ENCODE results near the gene EIF4E2.

EIF4E2 gene

GRCh38 chr2:232600053-232600773 lies 49.7 kb downstream of the EIF4E2 start:
- DNase-seq (ENCODE audit: low read depth, low spot score), result no peak
- CTCF ChIA-PET, result interaction anchor here (1.0 to 1.5 kb wide), 4 partner anchors 9 to 651 kb away, joined by 3 to 5 read pairs (median 3); partner anchors contain the start of gene ATG16L1
- H3K4me3 ChIP-seq (ENCODE audit: low read depth, low read length), result no peak overlapping the region
- POLR2A ChIA-PET, result no interaction called here
- TF ChIP-seq, protein P1, sequence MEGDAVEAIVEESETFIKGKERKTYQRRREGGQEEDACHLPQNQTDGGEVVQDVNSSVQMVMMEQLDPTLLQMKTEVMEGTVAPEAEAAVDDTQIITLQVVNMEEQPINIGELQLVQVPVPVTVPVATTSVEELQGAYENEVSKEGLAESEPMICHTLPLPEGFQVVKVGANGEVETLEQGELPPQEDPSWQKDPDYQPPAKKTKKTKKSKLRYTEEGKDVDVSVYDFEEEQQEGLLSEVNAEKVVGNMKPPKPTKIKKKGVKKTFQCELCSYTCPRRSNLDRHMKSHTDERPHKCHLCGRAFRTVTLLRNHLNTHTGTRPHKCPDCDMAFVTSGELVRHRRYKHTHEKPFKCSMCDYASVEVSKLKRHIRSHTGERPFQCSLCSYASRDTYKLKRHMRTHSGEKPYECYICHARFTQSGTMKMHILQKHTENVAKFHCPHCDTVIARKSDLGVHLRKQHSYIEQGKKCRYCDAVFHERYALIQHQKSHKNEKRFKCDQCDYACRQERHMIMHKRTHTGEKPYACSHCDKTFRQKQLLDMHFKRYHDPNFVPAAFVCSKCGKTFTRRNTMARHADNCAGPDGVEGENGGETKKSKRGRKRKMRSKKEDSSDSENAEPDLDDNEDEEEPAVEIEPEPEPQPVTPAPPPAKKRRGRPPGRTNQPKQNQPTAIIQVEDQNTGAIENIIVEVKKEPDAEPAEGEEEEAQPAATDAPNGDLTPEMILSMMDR (IDR thresholded peaks at IDR 0.05; ENCODE audit: insufficient read depth, low read length, missing control alignments), result no peak

DNA sequence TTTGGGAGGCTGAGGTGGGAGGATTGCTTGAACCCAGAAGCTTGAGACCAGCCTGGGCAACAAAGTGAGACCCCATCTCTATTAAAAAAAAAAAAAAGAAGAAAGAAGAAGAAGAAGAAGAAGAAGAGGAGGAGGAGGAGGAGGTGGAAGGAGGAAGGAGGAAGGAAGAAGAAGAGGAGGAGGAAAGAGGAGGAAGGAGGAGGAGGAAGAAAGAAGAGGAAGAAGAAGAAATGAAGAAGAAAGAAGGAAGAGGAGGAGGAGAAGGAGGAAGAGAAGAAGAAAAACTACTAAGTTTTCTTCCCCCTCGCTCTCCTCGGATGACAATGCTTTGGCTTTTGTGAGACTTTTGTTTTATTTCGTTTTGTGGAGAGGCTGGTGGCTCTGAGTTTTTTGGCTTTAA lies 52.8 kb downstream of the EIF4E2 start:
- DNase-seq (ENCODE audit: low read depth, low spot score), result no peak
- ChIA-PET CTCF (interaction anchor here (0.7 to 3.6 kb wide), 8 partner anchors 7 to 648 kb away, joined by 3 to 30 read pairs (median 4); partner anchors contain the start of gene ATG16L1), POLR2A (no interaction called here)
- no peak overlapping the region for H3K4me3 ChIP-seq (ENCODE audit: low read depth, low read length)
- TF ChIP-seq, protein P1 (IDR thresholded peaks at IDR 0.05; ENCODE audit: insufficient read depth, low read length, missing control alignments), result no peak

- TF ChIP-seq, protein P1 (IDR thresholded peaks at IDR 0.05; ENCODE audit: insufficient read depth, low read length, missing control alignments), result no peak
- ChIA-PET POLR2A (no interaction called here), CTCF (interaction anchor here (1.1 to 3.6 kb wide), 10 partner anchors 9 to 646 kb away, joined by 3 to 30 read pairs (median 5); partner anchors contain the start of gene ATG16L1)
These were observed 54.0 kb downstream of the EIF4E2 start for GRCh38 chr2:232604535-232604934.

GRCh38 chr2:232607011-232607410 lies 56.5 kb downstream of the EIF4E2 start:
- ChIA-PET POLR2A (no interaction called here), CTCF (interaction anchor here (0.6 to 1.1 kb wide), 5 partner anchors 10 to 93 kb away, joined by 3 to 5 read pairs (median 4); no protein-coding TSS in a partner anchor)
- no peak for DNase-seq (ENCODE audit: low read depth, low spot score)
- TF ChIP-seq, protein P1 (IDR thresholded peaks at IDR 0.05; ENCODE audit: insufficient read depth, low read length, missing control alignments), result no peak
- H3K4me3 ChIP-seq (ENCODE audit: low read depth, low read length), result no peak overlapping the region

More at GRCh38 chr2:232604535-232604934, 54.0 kb downstream of the EIF4E2 start:
- DNase-seq (ENCODE audit: low read depth, low spot score), result no peak
- H3K4me3 ChIP-seq (ENCODE audit: low read depth, low read length), result no peak overlapping the region

- POLR2A ChIA-PET, result no interaction called here
- no peak overlapping the region for H3K4me3 ChIP-seq (ENCODE audit: low read depth, low read length)
- TF ChIP-seq, protein P1 (IDR thresholded peaks at IDR 0.05; ENCODE audit: insufficient read depth, low read length, missing control alignments), result no peak
- DNase-seq (ENCODE audit: low read depth, low spot score), result no peak
- CTCF ChIA-PET, result interaction anchor here (0.6 to 1.3 kb wide), 4 partner anchors 9 to 59 kb away, joined by 3 to 7 read pairs (median 4); no protein-coding TSS in a partner anchor
These were observed 59.1 kb downstream of the EIF4E2 start for GRCh38 chr2:232609607-232610006.

- CTCF ChIA-PET, result interaction anchor here (0.6 to 2.2 kb wide), 6 partner anchors 7 to 59 kb away, joined by 3 to 10 read pairs (median 4); partner anchors contain the start of gene EFHD1
- no peak overlapping the region for H3K4me3 ChIP-seq (ENCODE audit: low read depth, low read length)
- POLR2A ChIA-PET, result no interaction called here
- no peak for DNase-seq (ENCODE audit: low read depth, low spot score)
- TF ChIP-seq, protein P1 (IDR thresholded peaks at IDR 0.05; ENCODE audit: insufficient read depth, low read length, missing control alignments), result no peak
These were observed 59.6 kb downstream of the EIF4E2 start for GRCh38 chr2:232610081-232610480.

Data from AG04449 (cell line).